NCI-H446 (cell line): ENCODE data around the gene TRERF1.
"Not testable (repeated sequence)": the region's sequence is repeated elsewhere in the genome, so short reads cannot be mapped to it uniquely, and the experiment has no call there.

Experiments used
- DNase-seq, 2 experiments: peaks; one replicate each; lab custom pipeline; 2025; lab: John Stamatoyannopoulos, UW

The TRERF1 gene

GRCh38 chr6:42337985-42338743 lies 113.6 kb downstream of the TRERF1 start:
- DNase-seq: no peak

GRCh38 chr6:42336431-42336830 lies 115.3 kb downstream of the TRERF1 start:
- no peak for DNase-seq

GRCh38 chr6:42335896-42336295 lies 115.8 kb downstream of the TRERF1 start:
- DNase-seq: no peak

- DNase-seq: no peak
These were observed 116.9 kb downstream of the TRERF1 start for GRCh38 chr6:42334870-42335269.

- DNase-seq: no peak
These were observed 118.1 kb downstream of the TRERF1 start for GRCh38 chr6:42333612-42334011.

- no peak for DNase-seq
These were observed 118.8 kb downstream of the TRERF1 start for GRCh38 chr6:42332916-42333315.

- DNase-seq: no peak
These were observed 120.7 kb downstream of the TRERF1 start for GRCh38 chr6:42331019-42331418.

- DNase-seq: no peak
These were observed 125.5 kb downstream of the TRERF1 start for GRCh38 chr6:42326248-42326647.

- not testable (repeated sequence) for DNase-seq
These were observed 126.9 kb downstream of the TRERF1 start for GRCh38 chr6:42324656-42325324.

GRCh38 chr6:42322676-42323075 lies 129.1 kb downstream of the TRERF1 start:
- DNase-seq: no peak

GRCh38 chr6:42321976-42322375 lies 129.8 kb downstream of the TRERF1 start:
- no peak for DNase-seq

GRCh38 chr6:42320762-42321161 lies 131.0 kb downstream of the TRERF1 start:
- no peak for DNase-seq

GRCh38 chr6:42318480-42318879 lies 133.2 kb downstream of the TRERF1 start:
- no peak for DNase-seq

- no peak for DNase-seq
These were observed 134.7 kb downstream of the TRERF1 start for GRCh38 chr6:42316981-42317380.

GRCh38 chr6:42315991-42316970 lies 135.4 kb downstream of the TRERF1 start:
- DNase-seq: no peak

GRCh38 chr6:42315259-42315990 lies 136.3 kb downstream of the TRERF1 start:
- DNase-seq: no peak

- no peak for DNase-seq
These were observed 137.0 kb downstream of the TRERF1 start for GRCh38 chr6:42314571-42315258.

GRCh38 chr6:42313941-42314570 lies 137.7 kb downstream of the TRERF1 start:
- no peak for DNase-seq

- no peak for DNase-seq
These were observed 138.7 kb downstream of the TRERF1 start for GRCh38 chr6:42313038-42313437.

GRCh38 chr6:42307141-42307470 lies 144.6 kb downstream of the TRERF1 start:
- no peak for DNase-seq
